Skeletal muscle satellite cell (primary cell): ENCODE results near the gene ECI1.
A peak's percentile ranks its signal among the peaks of the same experiment; 100 is the strongest.
"Not testable (repeated sequence)": the region's sequence is repeated elsewhere in the genome, so short reads cannot be mapped to it uniquely, and the experiment has no call there.

ENCODE experiments used
- H3K27me3 ChIP-seq: 2 replicates; pipeline ENCODE4 v1.7.0; 2013; ENCODE audit warnings: low read length; ENCODE audit not compliant: control insufficient read depth, insufficient read depth
- H3K36me3 ChIP-seq: 2 replicates; pipeline ENCODE4 v1.7.0; 2013; ENCODE audit warnings: mild to moderate bottlenecking, control low read depth, low read length; ENCODE audit not compliant: insufficient read depth
- H3K4me1 ChIP-seq: 2 replicates; pipeline ENCODE4 v1.7.0; 2013; ENCODE audit warnings: low read length; ENCODE audit not compliant: control insufficient read depth, insufficient read depth
- H3K4me2 ChIP-seq: 2 replicates; pipeline ENCODE4 v1.7.0; 2013; ENCODE audit warnings: mild to moderate bottlenecking, low read length
- H3K4me3 ChIP-seq: 2 replicates; pipeline ENCODE4 v1.7.0; 2013; ENCODE audit warnings: low read length
- H3K9ac ChIP-seq: 2 replicates; pipeline ENCODE4 v1.7.0; 2013; ENCODE audit warnings: mild to moderate bottlenecking, low read depth, low read length, moderate library complexity
- H3K9me3 ChIP-seq: replicated peaks from 2 replicates; pipeline ENCODE4 v1.7.0; 2013; ENCODE audit warnings: mild to moderate bottlenecking, control low read depth, low read length

The ECI1 gene

GRCh38 chr16:2244926-2245795 lies 6.2 kb downstream of the ECI1 start:
- Histone ChIP-seq H3K9ac (no peak overlapping the region), H3K27me3 (no peaks in the 10 kb centered on the region), H3K4me2 (no peak overlapping the region), H3K9me3 (no peaks in the 10 kb centered on the region), H3K36me3 (peaks cover 47% of the 10 kb centered on the region), H3K4me3 (no peak overlapping the region), H3K4me1 (peaks cover 3% of the 10 kb centered on the region)

GRCh38 chr16:2244301-2244700 lies 7.1 kb downstream of the ECI1 start:
- Histone ChIP-seq H3K9ac (no peak overlapping the region), H3K4me1 (no peaks in the 10 kb centered on the region), H3K4me3 (no peak overlapping the region), H3K36me3 (peaks cover 52% of the 10 kb centered on the region), H3K27me3 (no peaks in the 10 kb centered on the region), H3K4me2 (no peak overlapping the region), H3K9me3 (no peaks in the 10 kb centered on the region)

DNA sequence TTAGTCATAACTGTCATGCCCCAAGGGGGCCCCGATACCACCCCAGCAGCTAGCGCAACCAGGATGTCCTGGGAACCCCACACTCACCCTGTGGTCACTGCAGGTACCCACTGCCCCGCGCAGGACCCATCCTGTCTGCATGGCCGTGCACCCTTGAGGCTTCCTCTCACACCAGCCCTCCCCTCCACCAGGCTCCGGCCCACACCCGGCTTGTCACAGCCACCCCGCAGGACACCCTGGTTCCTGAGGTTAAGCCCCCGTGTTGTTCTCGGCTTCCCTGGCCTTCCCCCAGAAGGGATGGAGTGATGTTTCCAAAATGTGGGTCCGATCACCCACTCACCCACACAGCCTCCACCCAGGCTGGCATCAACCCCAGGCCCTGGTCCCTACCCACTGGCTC lies 7.6 kb downstream of the ECI1 start:
- peaks cover 52% of the 10 kb centered on the region for H3K36me3 ChIP-seq
- H3K27me3 ChIP-seq = no peaks in the 10 kb centered on the region
- no peak overlapping the region for H3K4me2 ChIP-seq
- no peaks in the 10 kb centered on the region for H3K9me3 ChIP-seq
- H3K4me3 ChIP-seq = no peak overlapping the region
- peaks cover 3% of the 10 kb centered on the region for H3K4me1 ChIP-seq
- no peak overlapping the region for H3K9ac ChIP-seq

DNA sequence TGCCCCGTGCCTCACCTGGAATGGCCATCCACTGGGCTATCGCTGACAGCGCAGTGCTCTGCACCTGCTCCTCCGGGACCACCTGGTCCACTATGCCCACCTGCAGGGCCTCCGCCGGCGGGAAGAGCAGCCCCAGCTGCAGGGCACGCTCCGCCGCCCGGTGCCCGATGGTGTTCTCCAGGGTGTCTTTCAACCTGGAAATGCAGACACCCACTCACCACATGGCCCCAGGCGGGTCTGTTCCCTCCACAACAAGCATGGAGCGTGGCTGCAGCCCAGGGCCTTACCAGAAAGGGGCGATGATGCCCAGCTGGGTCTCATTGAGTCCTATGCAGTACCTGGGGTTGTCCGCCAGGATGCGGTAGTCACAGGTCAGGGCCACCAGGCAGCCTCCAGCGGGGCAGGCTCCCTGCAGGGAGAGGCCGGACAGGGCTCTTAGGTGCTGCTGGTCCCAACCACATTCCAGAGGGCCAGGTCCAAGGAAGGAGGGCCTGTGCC lies 8.3 kb downstream of the ECI1 start:
- H3K36me3 ChIP-seq = peaks cover 53% of the 10 kb centered on the region
- H3K4me3 ChIP-seq = no peak overlapping the region
- no peak overlapping the region for H3K9ac ChIP-seq
- no peak overlapping the region for H3K4me2 ChIP-seq
- no peaks in the 10 kb centered on the region for H3K27me3 ChIP-seq
- H3K9me3 ChIP-seq = no peaks in the 10 kb centered on the region
- peaks cover 3% of the 10 kb centered on the region for H3K4me1 ChIP-seq

DNA sequence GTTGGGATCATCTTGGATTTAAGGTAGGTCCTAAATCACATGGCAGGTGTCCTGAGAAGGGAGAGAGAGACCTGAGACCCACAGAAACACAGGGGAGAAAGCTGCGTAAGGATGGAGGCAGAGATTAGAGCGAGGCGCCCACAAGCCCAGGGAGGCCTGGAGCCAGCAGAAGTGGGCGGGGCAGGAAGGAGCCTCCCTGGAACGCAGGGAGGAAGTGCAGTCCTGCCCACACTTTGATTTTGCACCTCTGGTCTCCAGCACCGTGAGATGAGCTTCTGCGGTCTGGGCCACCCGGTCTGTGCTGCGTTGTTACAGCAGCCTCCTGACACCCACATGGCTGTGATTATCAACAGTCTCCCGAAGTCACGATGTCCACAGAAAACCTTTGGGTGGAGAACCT lies 8.8 kb downstream of the ECI1 start:
- Histone ChIP-seq H3K4me3 (no peak overlapping the region), H3K4me2 (no peak overlapping the region), H3K9me3 (no peaks in the 10 kb centered on the region), H3K36me3 (peaks cover 53% of the 10 kb centered on the region), H3K4me1 (peaks cover 3% of the 10 kb centered on the region), H3K27me3 (no peaks in the 10 kb centered on the region), H3K9ac (no peak overlapping the region)

GRCh38 chr16:2240331-2240730 lies 11.1 kb downstream of the ECI1 start:
- Histone ChIP-seq H3K4me1 (peaks cover 21% of the 10 kb centered on the region), H3K36me3 (peaks cover 47% of the 10 kb centered on the region)
- not testable (repeated sequence) for H3K27me3 ChIP-seq, H3K4me3 ChIP-seq, H3K9ac ChIP-seq, H3K9me3 ChIP-seq, H3K4me2 ChIP-seq

DNA sequence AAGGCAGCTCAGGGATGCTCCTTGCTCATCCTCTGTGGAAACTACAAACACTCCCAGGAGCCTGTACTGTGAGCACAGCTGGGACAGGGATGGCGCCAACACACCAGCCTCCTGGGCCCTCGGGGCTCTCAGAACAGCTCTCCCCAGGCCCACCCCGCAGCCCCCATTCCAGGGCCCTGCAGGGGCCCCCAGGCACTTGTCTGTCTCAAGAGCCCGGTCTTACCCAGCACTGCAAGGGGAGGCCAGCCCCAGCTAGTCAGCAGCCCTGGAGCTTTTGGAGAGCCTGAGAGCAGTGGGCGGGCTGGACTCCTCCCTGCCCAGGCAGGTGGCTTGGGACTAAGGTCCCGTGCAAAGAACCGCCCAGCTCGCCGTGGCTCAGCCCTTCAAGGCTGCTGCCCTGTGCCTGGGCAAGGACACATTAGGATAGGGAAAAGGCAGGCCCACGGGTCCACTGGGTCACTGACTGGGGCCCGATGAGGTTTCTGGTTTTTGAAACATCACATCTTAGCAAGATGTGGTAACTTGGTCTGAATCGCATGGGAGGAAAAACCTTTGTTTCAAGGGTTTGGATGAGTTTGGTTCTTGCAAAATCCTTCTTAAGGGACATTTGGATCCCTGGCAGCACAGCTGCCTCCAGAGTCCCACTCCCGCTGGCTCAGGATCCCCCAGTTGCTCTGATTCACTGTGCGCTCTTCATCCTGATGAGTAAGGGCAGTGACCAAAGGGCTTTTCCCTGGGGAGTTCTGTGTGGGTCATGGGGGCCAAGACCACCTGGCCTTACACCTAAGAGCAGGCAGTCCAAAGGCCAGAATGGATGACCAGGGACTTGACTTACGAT lies 12.3 kb downstream of the ECI1 start:
- H3K9me3 ChIP-seq = no peaks in the 10 kb centered on the region
- H3K36me3 ChIP-seq = peaks cover 45% of the 10 kb centered on the region
- no peak overlapping the region for H3K4me3 ChIP-seq
- H3K27me3 ChIP-seq = no peaks in the 10 kb centered on the region
- H3K4me2 ChIP-seq = no peak overlapping the region
- H3K9ac ChIP-seq = no peak overlapping the region
- H3K4me1 ChIP-seq = peaks cover 21% of the 10 kb centered on the region

GRCh38 chr16:2238150-2238837 lies 13.1 kb downstream of the ECI1 start:
- peaks cover 45% of the 10 kb centered on the region for H3K36me3 ChIP-seq
- H3K4me2 ChIP-seq = no peak overlapping the region
- H3K9ac ChIP-seq = no peak overlapping the region
- no peaks in the 10 kb centered on the region for H3K9me3 ChIP-seq
- H3K27me3 ChIP-seq = no peaks in the 10 kb centered on the region
- H3K4me3 ChIP-seq = no peak overlapping the region
- peaks cover 21% of the 10 kb centered on the region for H3K4me1 ChIP-seq

DNA sequence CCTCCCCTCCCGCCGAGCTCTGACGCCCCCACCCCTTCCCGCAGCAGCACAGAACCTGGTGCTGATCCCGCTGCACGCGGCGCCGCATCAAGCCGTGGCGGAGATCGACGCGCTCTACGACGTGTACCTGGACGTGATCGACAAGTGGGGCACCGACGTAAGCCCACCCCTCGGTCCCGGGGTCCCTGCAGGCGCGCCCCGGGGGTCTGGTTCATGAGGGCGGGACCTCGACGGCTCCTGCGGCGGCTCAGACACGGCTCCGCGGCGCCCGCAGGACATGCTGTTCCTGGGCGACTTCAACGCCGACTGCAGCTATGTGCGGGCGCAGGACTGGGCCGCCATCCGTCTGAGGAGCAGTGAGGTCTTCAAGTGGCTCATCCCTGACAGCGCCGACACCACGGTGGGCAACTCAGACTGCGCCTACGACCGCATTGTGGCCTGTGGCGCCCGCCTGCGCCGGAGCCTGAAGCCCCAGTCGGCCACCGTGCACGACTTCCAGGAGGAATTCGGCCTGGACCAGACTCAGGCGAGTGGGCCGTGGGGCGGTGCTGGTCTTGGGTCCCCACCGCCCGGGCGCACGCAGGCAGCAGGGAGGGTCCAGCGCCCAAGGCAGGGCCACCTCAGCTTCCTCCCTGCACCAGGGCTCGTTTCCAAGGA lies 13.8 kb downstream of the ECI1 start:
- H3K4me1 ChIP-seq = peaks cover 21% of the 10 kb centered on the region
- no peaks in the 10 kb centered on the region for H3K9me3 ChIP-seq
- H3K9ac ChIP-seq = no peak overlapping the region
- no peak overlapping the region for H3K4me2 ChIP-seq
- H3K36me3 ChIP-seq = peaks cover 47% of the 10 kb centered on the region
- H3K4me3 ChIP-seq = no peak overlapping the region
- H3K27me3 ChIP-seq = no peaks in the 10 kb centered on the region

- Histone ChIP-seq H3K9me3 (no peaks in the 10 kb centered on the region), H3K4me2 (peak overlapping the region; percentile 23), H3K4me3 (no peak overlapping the region), H3K36me3 (peaks cover 47% of the 10 kb centered on the region), H3K4me1 (peaks cover 22% of the 10 kb centered on the region), H3K27me3 (no peaks in the 10 kb centered on the region), H3K9ac (no peak overlapping the region)
These were observed 14.3 kb downstream of the ECI1 start for GRCh38 chr16:2237102-2237482.
